ENCODE measurements around the gene THYN1.

THYN1 gene

DNA sequence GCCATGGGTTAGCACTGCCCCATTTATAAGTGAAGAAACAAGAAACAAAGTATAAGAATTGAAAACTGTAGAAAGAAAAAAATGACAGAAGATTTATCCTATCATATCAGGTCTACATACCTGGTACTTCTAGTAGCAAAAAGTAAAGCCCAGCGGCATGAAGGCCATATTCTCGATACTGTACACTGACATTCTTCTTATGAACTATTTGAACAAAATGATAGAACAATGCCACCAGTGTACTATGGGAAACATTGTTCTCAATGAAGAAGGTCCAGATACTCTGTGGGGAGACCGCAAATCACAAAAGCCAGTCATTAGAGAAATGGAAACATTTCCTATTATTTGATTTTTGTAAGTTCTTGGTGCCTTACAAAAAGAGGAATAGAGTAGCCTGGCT is 36.3 kb downstream of the THYN1 start:
- Histone ChIP-seq H3K79me2 (ENCODE audit: control insufficient read depth, insufficient read depth, low read length, unreplicated experiment) (peaks cover 71% of the 10 kb centered on the region), H3K36me3 (ENCODE audit: insufficient read depth, low read length) (peaks cover 26% of the 10 kb centered on the region)

DNA sequence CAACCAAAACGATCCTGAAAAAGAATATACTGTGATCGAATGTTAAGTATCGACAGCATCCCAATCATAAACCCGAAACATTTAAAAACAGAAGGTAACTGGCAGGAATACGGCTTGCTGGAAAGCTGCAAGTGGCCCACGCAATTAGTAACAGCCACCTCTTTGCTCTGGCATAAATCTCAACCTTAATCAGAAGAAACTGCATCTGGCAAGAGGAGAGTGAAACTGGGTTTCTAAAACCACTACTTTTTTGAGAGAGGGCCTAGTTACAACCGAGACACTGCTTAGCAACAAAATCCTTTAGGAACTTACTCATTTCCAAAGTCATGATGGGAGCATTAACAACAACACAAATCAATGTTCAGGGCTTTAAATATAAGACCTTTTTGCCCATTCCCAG is 37.3 kb downstream of the THYN1 start:
- Histone ChIP-seq H3K4me1 (ENCODE audit: control insufficient read depth, insufficient read depth, low read length, unreplicated experiment) (no peaks in the 10 kb centered on the region), H3K27ac (ENCODE audit: low read depth, low read length) (no peak overlapping the region), H3K4me3 (ENCODE audit: low read depth, low read length) (no peak overlapping the region), H3K27me3 (ENCODE audit: insufficient read depth, low read length) (no peaks in the 10 kb centered on the region), H3K79me2 (ENCODE audit: control insufficient read depth, insufficient read depth, low read length, unreplicated experiment) (peaks cover 71% of the 10 kb centered on the region), H2AFZ (ENCODE audit: low read length, unreplicated experiment) (no peak overlapping the region), H3K36me3 (ENCODE audit: insufficient read depth, low read length) (peaks cover 26% of the 10 kb centered on the region)

More for the DNA sequence above, 36.3 kb downstream of the THYN1 start:
- peaks cover under 1% of the 10 kb centered on the region for H3K4me1 ChIP-seq (ENCODE audit: control insufficient read depth, insufficient read depth, low read length, unreplicated experiment)
- no peak overlapping the region for H3K27ac ChIP-seq (ENCODE audit: low read depth, low read length)
- H3K27me3 ChIP-seq (ENCODE audit: insufficient read depth, low read length) = no peaks in the 10 kb centered on the region
- no peak overlapping the region for H2AFZ ChIP-seq (ENCODE audit: low read length, unreplicated experiment)
- H3K4me3 ChIP-seq (ENCODE audit: low read depth, low read length) = no peak overlapping the region

DNA sequence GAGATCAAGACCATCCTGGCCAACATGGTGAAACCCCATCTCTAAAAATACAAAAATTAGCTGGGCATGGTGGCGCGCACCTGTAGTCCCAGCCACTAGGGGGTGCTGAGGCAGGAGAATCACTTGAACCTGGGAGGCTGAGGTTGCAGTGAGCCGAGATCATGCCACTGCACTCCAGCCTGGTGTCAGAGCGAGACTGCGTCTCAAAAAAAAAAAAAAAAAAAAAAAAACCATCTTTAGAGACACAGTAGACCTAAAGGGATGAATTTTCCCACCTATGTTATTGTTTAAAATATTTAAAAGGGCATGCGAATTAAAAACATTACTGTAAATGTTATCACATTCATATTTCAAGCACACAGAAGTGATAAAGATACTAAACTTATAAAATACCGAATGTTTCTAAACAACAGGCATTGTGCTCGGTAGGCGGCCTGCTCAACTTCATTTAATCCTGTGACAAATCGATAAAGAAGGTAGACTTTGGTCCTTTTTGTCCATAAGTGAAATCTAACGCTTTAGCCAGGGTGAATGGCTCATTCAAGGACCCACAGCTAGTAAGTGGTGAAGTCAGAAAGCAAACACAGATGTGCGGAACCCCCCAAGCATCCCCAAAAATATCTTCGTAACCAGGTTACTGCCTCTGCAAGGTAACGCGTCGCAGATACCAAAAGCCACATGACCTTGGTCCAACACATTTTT is 45.5 kb downstream of the THYN1 start:
- Histone ChIP-seq H3K27ac (ENCODE audit: low read depth, low read length) (no peak overlapping the region), H3K27me3 (ENCODE audit: insufficient read depth, low read length) (no peaks in the 10 kb centered on the region), H2AFZ (ENCODE audit: low read length, unreplicated experiment) (no peak overlapping the region), H3K4me3 (ENCODE audit: low read depth, low read length) (no peak overlapping the region), H3K79me2 (ENCODE audit: control insufficient read depth, insufficient read depth, low read length, unreplicated experiment) (peaks cover 24% of the 10 kb centered on the region), H3K4me1 (ENCODE audit: control insufficient read depth, insufficient read depth, low read length, unreplicated experiment) (no peaks in the 10 kb centered on the region), H3K36me3 (ENCODE audit: insufficient read depth, low read length) (peaks cover 27% of the 10 kb centered on the region)

DNA sequence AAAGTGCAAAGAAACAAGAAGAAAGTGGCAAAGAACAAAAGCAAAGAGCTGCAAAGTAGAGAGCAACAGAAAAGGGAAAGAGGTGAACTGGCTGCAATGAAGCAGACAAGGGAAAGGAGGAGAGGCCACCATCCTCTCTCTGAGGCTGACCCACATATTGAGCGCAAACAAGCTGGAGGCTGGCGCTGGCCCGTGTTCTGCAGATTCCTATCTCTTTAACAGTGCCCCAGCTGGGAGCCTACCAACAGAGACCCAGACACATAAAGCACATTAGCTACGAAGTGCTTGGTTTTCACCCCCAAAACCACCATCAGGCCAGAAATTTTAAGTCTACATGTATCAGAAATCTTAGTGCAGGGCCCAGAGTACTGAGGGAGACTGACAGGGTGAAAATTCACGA is 47.0 kb downstream of the THYN1 start:
- Histone ChIP-seq H2AFZ (ENCODE audit: low read length, unreplicated experiment) (no peak overlapping the region), H3K79me2 (ENCODE audit: control insufficient read depth, insufficient read depth, low read length, unreplicated experiment) (peaks cover 9% of the 10 kb centered on the region), H3K27ac (ENCODE audit: low read depth, low read length) (no peak overlapping the region), H3K36me3 (ENCODE audit: insufficient read depth, low read length) (peaks cover 37% of the 10 kb centered on the region), H3K4me3 (ENCODE audit: low read depth, low read length) (no peak overlapping the region), H3K4me1 (ENCODE audit: control insufficient read depth, insufficient read depth, low read length, unreplicated experiment) (no peaks in the 10 kb centered on the region), H3K27me3 (ENCODE audit: insufficient read depth, low read length) (no peaks in the 10 kb centered on the region)

DNA sequence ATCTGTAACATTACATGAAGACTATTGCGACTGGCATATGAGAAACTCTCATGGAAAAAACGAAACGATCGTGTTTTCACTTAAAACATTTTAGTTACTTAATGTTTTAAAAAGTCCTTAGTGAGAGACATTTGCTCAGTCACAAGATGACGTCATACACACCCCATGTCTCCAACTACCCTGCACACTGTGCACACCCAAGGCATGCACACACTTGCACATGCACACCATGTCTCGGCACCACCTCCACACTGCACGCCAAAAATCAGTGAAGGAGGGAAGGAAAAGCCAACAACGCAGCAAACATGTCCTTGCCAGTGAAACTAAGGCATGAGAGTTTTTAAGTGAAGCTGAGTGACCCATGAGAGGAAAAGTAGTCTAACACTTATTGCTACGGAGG is 47.4 kb downstream of the THYN1 start:
- H3K36me3 ChIP-seq (ENCODE audit: insufficient read depth, low read length) = peaks cover 39% of the 10 kb centered on the region
- H3K27ac ChIP-seq (ENCODE audit: low read depth, low read length) = no peak overlapping the region

DNA sequence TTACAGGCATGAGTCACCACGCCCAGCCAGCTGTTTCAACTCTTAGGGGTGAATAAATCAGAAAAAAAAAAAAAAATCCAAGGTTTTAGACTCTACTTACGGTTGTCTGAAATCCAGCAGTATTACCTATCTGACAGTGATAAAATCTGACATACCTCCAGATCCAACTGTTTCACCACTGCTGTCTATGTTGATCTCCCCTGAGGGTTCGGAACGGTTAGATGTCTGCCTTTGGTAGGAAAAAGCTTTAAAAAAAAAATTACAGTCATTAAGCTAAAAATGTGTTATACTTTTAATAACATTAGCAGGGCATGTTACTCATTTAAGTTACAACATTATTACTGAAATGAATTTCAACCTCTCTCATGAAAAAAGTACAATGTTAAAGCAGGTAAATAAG is 50.5 kb downstream of the THYN1 start:
- Histone ChIP-seq H3K4me3 (ENCODE audit: low read depth, low read length) (no peak overlapping the region), H3K36me3 (ENCODE audit: insufficient read depth, low read length) (peaks cover 32% of the 10 kb centered on the region)

More for the DNA sequence above, 47.4 kb downstream of the THYN1 start:
- H3K27me3 ChIP-seq (ENCODE audit: insufficient read depth, low read length) = no peaks in the 10 kb centered on the region
- no peaks in the 10 kb centered on the region for H3K4me1 ChIP-seq (ENCODE audit: control insufficient read depth, insufficient read depth, low read length, unreplicated experiment)
- no peak overlapping the region for H2AFZ ChIP-seq (ENCODE audit: low read length, unreplicated experiment)
- no peak overlapping the region for H3K4me3 ChIP-seq (ENCODE audit: low read depth, low read length)
- H3K79me2 ChIP-seq (ENCODE audit: control insufficient read depth, insufficient read depth, low read length, unreplicated experiment) = peaks cover 5% of the 10 kb centered on the region

DNA sequence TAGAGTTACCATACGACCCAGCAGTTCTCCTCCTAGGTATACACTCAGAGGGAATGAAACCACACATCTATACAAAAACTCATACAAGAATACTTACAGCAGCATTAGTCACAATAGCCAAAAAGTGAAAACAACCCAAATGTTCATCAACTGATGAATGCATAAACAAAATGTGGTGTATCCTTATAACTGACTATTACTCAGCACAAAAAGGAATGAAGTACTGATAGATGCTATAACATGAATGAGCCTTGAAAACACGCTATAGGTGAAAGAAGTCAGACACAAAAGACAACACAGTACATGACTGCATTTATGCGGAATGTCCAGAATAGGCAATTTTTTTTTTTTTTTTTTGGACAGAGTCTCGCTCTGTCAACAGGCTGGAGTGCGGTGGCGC is 52.5 kb downstream of the THYN1 start:
- Histone ChIP-seq H3K36me3 (ENCODE audit: insufficient read depth, low read length) (peaks cover 37% of the 10 kb centered on the region), H3K27ac (ENCODE audit: low read depth, low read length) (no peak overlapping the region)

More for the DNA sequence above, 50.5 kb downstream of the THYN1 start:
- H3K27ac ChIP-seq (ENCODE audit: low read depth, low read length) = no peak overlapping the region
- no peaks in the 10 kb centered on the region for H3K27me3 ChIP-seq (ENCODE audit: insufficient read depth, low read length)
- H3K79me2 ChIP-seq (ENCODE audit: control insufficient read depth, insufficient read depth, low read length, unreplicated experiment) = peaks cover 5% of the 10 kb centered on the region
- H2AFZ ChIP-seq (ENCODE audit: low read length, unreplicated experiment) = no peak overlapping the region
- no peaks in the 10 kb centered on the region for H3K4me1 ChIP-seq (ENCODE audit: control insufficient read depth, insufficient read depth, low read length, unreplicated experiment)

DNA sequence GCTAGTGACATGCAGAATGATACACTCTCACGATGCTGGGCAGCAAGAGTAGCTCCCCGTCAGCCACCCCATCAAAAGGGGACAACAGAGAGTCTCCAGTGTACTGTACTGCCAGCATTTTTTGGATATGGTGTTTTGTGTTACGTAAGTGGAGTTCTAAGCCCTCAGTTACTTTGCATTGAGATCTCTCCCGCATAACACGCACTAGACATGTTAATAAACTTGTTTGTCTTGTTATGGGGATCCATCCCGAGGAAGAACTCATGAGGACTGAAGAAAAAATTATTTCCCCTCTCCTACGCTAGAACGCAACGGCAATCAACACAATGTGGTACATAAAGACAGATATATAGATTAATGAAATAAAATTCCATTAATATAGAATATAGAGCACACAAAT is 53.6 kb downstream of the THYN1 start:
- Histone ChIP-seq H3K27ac (ENCODE audit: low read depth, low read length) (no peak overlapping the region), H3K36me3 (ENCODE audit: insufficient read depth, low read length) (peaks cover 34% of the 10 kb centered on the region), H3K27me3 (ENCODE audit: insufficient read depth, low read length) (no peaks in the 10 kb centered on the region), H3K4me3 (ENCODE audit: low read depth, low read length) (no peak overlapping the region), H3K79me2 (ENCODE audit: control insufficient read depth, insufficient read depth, low read length, unreplicated experiment) (peaks cover 6% of the 10 kb centered on the region), H2AFZ (ENCODE audit: low read length, unreplicated experiment) (no peak overlapping the region), H3K4me1 (ENCODE audit: control insufficient read depth, insufficient read depth, low read length, unreplicated experiment) (no peaks in the 10 kb centered on the region)

More for the DNA sequence above, 52.5 kb downstream of the THYN1 start:
- no peak overlapping the region for H3K4me3 ChIP-seq (ENCODE audit: low read depth, low read length)
- no peaks in the 10 kb centered on the region for H3K4me1 ChIP-seq (ENCODE audit: control insufficient read depth, insufficient read depth, low read length, unreplicated experiment)
- H3K79me2 ChIP-seq (ENCODE audit: control insufficient read depth, insufficient read depth, low read length, unreplicated experiment) = peaks cover 4% of the 10 kb centered on the region
- H3K27me3 ChIP-seq (ENCODE audit: insufficient read depth, low read length) = no peaks in the 10 kb centered on the region
- no peak overlapping the region for H2AFZ ChIP-seq (ENCODE audit: low read length, unreplicated experiment)

Data from ACC112 (cell line).